Chondrocyte (in vitro differentiated cells): Measurements from ENCODE around the gene ADCY10. TPM values are rescaled to one million over a fixed set of nuclear protein-coding genes. Genes with fewer than 3 reads are reported as not detected.

Experiments used
- DNase-seq: peaks from one replicate; pipeline ENCODE4 v3.0.0; 2021; ENCODE audit warnings: mixed read lengths, low spot score
- H3K27ac Mint-ChIP-seq: one replicate; pipeline ENCODE4 v1.8.0; 2021; ENCODE audit warnings: mild to moderate bottlenecking, moderate library complexity, mixed read lengths; ENCODE audit not compliant: unreplicated experiment
- H3K27me3 Mint-ChIP-seq: 2 replicates; pipeline ENCODE4 v1.8.0; 2021; ENCODE audit warnings: low read depth, mixed read lengths
- H3K36me3 Mint-ChIP-seq: 2 replicates; pipeline ENCODE4 v1.8.0; 2021; ENCODE audit warnings: low read depth, mixed read lengths
- H3K4me1 Mint-ChIP-seq: 2 replicates; pipeline ENCODE4 v1.8.0; 2021; ENCODE audit warnings: low read depth, mild to moderate bottlenecking, mixed read lengths
- H3K4me3 Mint-ChIP-seq: one replicate; pipeline ENCODE4 v1.8.0; 2021; ENCODE audit warnings: mild to moderate bottlenecking, moderate library complexity, mixed read lengths; ENCODE audit not compliant: unreplicated experiment
- H3K9me3 Mint-ChIP-seq: 2 replicates; pipeline ENCODE4 v1.8.0; 2021; ENCODE audit warnings: low read depth, mixed read lengths
- total RNA-seq: library from RNA; stranded (reverse); gene quantifications from 3 replicates; pipeline ENCODE4 v1.2.1, GENCODE V29; 2021
- TF ChIP-seq, protein P1 (sequence below): fragments of 200-600 bp; sonication (generic); IDR thresholded peaks from 2 replicates; pipeline ENCODE4 v1.5.0; 2021; ENCODE audit warnings: antibody characterized with exemption, mild to moderate bottlenecking, moderate library complexity

Gene ADCY10
- total RNA-seq, 1 donor from 2014 or later, result 0.07 TPM

GRCh38 chr1:167841530-167841929 lies 72.4 kb downstream of the ADCY10 start:
- DNase-seq, result no peak
- H3K4me1 Mint-ChIP-seq, result no peaks in the 10 kb centered on the region
- H3K27me3 Mint-ChIP-seq, result no peaks in the 10 kb centered on the region
- TF ChIP-seq, protein P1, sequence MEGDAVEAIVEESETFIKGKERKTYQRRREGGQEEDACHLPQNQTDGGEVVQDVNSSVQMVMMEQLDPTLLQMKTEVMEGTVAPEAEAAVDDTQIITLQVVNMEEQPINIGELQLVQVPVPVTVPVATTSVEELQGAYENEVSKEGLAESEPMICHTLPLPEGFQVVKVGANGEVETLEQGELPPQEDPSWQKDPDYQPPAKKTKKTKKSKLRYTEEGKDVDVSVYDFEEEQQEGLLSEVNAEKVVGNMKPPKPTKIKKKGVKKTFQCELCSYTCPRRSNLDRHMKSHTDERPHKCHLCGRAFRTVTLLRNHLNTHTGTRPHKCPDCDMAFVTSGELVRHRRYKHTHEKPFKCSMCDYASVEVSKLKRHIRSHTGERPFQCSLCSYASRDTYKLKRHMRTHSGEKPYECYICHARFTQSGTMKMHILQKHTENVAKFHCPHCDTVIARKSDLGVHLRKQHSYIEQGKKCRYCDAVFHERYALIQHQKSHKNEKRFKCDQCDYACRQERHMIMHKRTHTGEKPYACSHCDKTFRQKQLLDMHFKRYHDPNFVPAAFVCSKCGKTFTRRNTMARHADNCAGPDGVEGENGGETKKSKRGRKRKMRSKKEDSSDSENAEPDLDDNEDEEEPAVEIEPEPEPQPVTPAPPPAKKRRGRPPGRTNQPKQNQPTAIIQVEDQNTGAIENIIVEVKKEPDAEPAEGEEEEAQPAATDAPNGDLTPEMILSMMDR, result no peak
- H3K36me3 Mint-ChIP-seq, result no peaks in the 10 kb centered on the region
- H3K4me3 Mint-ChIP-seq, result no peak overlapping the region
- H3K9me3 Mint-ChIP-seq, result no peaks in the 10 kb centered on the region
- H3K27ac Mint-ChIP-seq, result no peak overlapping the region

- Mint-ChIP-seq H3K9me3 (no peaks in the 10 kb centered on the region), H3K27me3 (no peaks in the 10 kb centered on the region), H3K4me1 (no peaks in the 10 kb centered on the region), H3K36me3 (no peaks in the 10 kb centered on the region), H3K4me3 (no peak overlapping the region), H3K27ac (no peak overlapping the region)
- DNase-seq, result no peak
- TF ChIP-seq, protein P1, result no peak
Measured at GRCh38 chr1:167839009-167839408, 74.9 kb downstream of the ADCY10 start.

- Mint-ChIP-seq H3K4me1 (no peaks in the 10 kb centered on the region), H3K36me3 (no peaks in the 10 kb centered on the region), H3K27ac (no peak overlapping the region), H3K4me3 (no peak overlapping the region), H3K27me3 (no peaks in the 10 kb centered on the region), H3K9me3 (no peaks in the 10 kb centered on the region)
- no peak for DNase-seq
- TF ChIP-seq, protein P1, result no peak
Measured at GRCh38 chr1:167837326-167837725, 76.6 kb downstream of the ADCY10 start.

DNA sequence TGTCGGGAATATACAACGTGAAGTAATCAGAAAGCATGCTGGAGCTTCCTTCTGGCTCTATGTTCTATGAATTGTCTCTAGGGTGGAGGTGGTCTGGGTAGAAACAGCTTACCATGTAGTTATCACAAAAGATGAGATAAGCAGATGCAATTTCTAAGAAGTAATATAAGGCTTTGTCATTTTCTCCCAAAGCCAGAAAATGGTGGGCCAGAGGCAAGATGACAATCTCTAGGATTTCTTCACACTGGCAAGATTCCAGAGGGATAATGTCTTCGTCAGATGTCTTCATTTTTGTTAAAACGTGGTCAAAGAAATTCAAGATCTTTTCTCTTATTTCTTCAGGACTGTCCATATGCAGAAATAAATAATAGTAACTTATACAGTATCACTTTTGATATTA lies 77.7 kb downstream of the ADCY10 start:
- Mint-ChIP-seq H3K36me3 (no peaks in the 10 kb centered on the region), H3K27ac (no peak overlapping the region), H3K4me3 (no peak overlapping the region), H3K9me3 (no peaks in the 10 kb centered on the region), H3K27me3 (no peaks in the 10 kb centered on the region), H3K4me1 (no peaks in the 10 kb centered on the region)
- DNase-seq, result no peak
- TF ChIP-seq, protein P1, result no peak

DNA sequence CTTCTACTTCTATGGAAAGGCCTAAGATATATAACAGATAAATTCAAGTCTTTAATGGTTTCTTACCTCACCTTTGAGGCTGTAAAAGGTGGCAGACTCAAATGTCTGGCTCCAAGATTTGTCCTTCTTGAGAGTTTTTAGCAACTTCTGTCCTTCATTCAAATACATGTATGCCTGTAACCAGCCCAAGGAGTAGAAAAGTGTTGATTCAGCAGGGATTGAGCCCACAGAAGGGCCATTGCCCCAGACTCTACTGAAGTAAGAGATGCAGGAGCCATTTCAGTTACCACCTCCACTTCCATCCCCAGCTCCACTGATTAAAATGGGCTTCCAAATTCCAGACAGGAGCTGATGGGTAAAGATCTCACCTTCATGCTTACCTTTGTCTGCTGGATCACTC lies 80.0 kb downstream of the ADCY10 start:
- Mint-ChIP-seq H3K9me3 (no peaks in the 10 kb centered on the region), H3K4me1 (peaks cover 6% of the 10 kb centered on the region), H3K27me3 (no peaks in the 10 kb centered on the region), H3K4me3 (no peak overlapping the region), H3K36me3 (no peaks in the 10 kb centered on the region), H3K27ac (no peak overlapping the region)
- no peak for DNase-seq
- TF ChIP-seq, protein P1, result no peak
